ENCODE measurements around the gene SPTBN2. TPM values are rescaled to one million over a fixed set of nuclear protein-coding genes. Genes with fewer than 3 reads are reported as not detected.

Gene SPTBN2
- total RNA-seq, 1 donor from 2014 or later = 1.1 TPM

GRCh38 chr11:66708701-66709100, 20.3 kb downstream of the SPTBN2 start:
- no peak for ATAC-seq
- intact Hi-C loops (cut with micrococcal nuclease) = no loop called here
- no peak for DNase-seq

DNA sequence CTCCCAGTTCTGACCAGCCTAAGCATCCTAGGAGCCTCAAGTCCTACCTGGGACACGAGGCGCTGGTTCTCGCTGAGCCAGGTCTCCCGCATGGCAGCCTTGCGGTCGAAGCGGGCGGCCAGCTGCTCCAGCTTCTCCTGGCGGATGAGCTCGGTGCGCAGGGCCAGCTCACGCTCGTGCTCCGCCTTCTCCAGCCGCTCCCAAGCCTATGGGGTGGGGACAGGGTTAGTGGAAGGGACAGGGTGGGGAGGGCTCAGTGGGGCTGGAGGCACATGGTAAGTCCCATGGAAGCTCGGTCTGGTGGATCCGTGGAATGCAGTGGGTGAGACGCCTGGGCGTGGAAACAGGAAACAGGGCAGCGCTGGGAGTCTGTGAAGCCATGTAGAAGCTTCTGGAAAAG, 20.9 kb downstream of the SPTBN2 start:
- intact Hi-C loops (cut with micrococcal nuclease) = no loop called here

GRCh38 chr11:66707486-66707885, 21.5 kb downstream of the SPTBN2 start:
- ATAC-seq (no peak), DNase-seq (no peak)
- intact Hi-C loops (cut with micrococcal nuclease) = no loop called here

More for the DNA sequence above, 20.9 kb downstream of the SPTBN2 start:
- ATAC-seq = no peak
- DNase-seq = no peak

GRCh38 chr11:66706989-66707388, 22.0 kb downstream of the SPTBN2 start:
- DNase-seq = no peak
- ATAC-seq = no peak
- intact Hi-C loops (cut with micrococcal nuclease) = no loop called here

GRCh38 chr11:66705587-66706335, 23.3 kb downstream of the SPTBN2 start:
- intact Hi-C loops (cut with micrococcal nuclease) = no loop called here
- DNase-seq (no peak), ATAC-seq (no peak)

GRCh38 chr11:66704659-66705360, 24.2 kb downstream of the SPTBN2 start:
- DNase-seq = no peak
- intact Hi-C loops (cut with micrococcal nuclease) = no loop called here
- no peak for ATAC-seq

GRCh38 chr11:66701432-66702240, 27.4 kb downstream of the SPTBN2 start:
- DNase-seq = no peak
- ATAC-seq = no peak
- intact Hi-C loops (cut with micrococcal nuclease) = no loop called here

- ATAC-seq = no peak
- intact Hi-C loops (cut with micrococcal nuclease) = no loop called here
- no peak for DNase-seq
Measured at GRCh38 chr11:66700742-66701141, 28.3 kb downstream of the SPTBN2 start.

GRCh38 chr11:66700337-66700736, 28.7 kb downstream of the SPTBN2 start:
- ATAC-seq (no peak), DNase-seq (no peak)
- intact Hi-C loops (cut with micrococcal nuclease) = no loop called here

GRCh38 chr11:66698491-66698890, 30.5 kb downstream of the SPTBN2 start:
- ATAC-seq = no peak
- intact Hi-C loops (cut with micrococcal nuclease) = loop anchor here (5.0 kb wide), 1 partner anchor 134 kb away; no protein-coding TSS in a partner anchor
- DNase-seq = no peak

DNA sequence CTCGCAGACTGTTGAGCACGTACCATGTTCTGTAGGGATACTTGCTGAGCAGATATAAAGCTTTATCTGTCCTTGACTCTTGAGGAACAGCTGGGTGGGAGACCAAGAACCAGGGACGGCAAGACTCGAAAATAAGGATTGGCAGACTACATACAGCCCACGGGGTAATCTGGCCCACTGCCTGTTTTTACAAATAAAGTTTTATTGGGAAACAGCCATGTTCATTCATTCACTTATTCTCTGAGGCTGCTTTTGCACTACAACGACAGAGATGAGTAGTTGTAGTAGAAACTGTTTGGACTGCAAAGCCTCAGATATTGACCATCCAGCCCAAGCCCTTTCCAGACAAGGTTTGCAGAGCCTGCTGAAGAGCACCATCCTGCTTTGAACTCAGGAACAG, 31.0 kb downstream of the SPTBN2 start:
- intact Hi-C loops (cut with micrococcal nuclease) = loop anchor here (5.0 kb wide), 1 partner anchor 134 kb away; no protein-coding TSS in a partner anchor
- DNase-seq (no peak), ATAC-seq (no peak)

DNA sequence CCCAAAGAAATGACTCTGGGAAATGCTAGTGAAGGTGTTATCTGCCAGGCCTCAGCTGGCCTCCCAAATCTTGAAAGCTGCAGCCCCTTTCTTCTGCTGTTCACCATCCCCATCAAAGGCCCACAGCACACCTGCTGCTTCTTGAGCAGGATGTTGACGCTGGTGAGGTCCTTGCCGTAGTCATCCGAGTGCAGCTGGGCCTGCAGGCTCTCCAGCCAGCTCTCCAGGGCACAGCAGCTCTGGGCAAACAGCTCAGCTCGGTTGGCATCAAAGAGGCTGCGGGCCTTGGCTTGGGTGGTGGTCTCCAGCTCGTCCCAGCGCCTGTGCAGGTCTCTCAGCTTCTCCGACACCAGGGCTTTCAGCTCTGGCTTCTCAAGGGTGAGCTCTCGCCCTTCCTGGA, 32.9 kb downstream of the SPTBN2 start:
- intact Hi-C loops (cut with micrococcal nuclease) = loop anchor here (5.0 kb wide), 1 partner anchor 136 kb away; no protein-coding TSS in a partner anchor
- DNase-seq = no peak
- no peak for ATAC-seq

GRCh38 chr11:66694732-66695207, 34.2 kb downstream of the SPTBN2 start:
- intact Hi-C loops (cut with micrococcal nuclease) = loop anchor here (5.0 kb wide), 1 partner anchor 138 kb away; no protein-coding TSS in a partner anchor
- ATAC-seq (peak; percentile 89), DNase-seq (peak; percentile 88)

GRCh38 chr11:66694056-66694410, 35.0 kb downstream of the SPTBN2 start:
- DNase-seq (no peak), ATAC-seq (no peak)
- intact Hi-C loops (cut with micrococcal nuclease) = no loop called here

GRCh38 chr11:66693356-66694055, 35.5 kb downstream of the SPTBN2 start:
- intact Hi-C loops (cut with micrococcal nuclease) = no loop called here
- DNase-seq (no peak), ATAC-seq (no peak)

DNA sequence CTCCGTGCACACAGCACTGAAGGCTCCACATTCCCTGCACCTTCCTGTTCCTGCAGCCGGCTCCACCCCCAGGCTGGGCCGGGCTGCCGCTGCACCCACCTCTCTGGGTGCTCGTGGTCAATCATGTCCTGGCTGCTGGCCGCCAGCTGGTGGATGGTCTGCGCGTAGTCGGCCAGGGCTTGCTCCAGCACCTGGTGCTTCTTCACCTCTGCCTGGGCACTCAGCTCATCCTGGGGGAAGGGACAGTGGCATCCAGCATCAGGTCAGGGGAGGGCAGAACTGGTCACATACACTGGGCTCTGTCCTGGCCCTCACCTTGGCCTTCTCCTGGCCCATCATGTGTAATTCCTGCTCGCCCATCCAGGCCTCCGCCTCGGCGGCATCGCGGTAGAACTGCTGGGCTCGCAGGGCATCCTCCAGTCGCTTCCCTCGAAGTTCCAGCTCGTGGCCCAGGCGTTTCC, 36.1 kb downstream of the SPTBN2 start:
- ATAC-seq = no peak
- no peak for DNase-seq
- intact Hi-C loops (cut with micrococcal nuclease) = no loop called here

DNA sequence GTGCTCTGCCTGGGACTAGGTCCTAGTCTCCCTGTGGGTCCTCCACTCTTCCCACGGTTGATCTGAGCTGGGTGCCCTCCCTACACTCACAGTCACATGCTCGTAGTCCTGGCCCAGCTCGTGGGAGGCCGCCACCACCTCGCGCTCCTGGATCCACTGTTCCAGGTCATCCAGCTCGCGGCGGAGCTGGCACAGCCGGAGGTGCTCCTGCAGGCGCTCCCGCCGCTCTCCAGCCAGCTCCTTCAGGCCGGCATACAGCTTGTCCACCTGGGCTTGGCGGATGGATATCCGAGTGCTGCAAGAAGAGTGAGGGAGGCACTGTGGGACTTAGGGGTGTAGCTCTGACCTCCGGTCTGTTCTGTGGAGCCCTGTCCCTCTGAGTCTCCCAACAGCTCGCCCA, 36.6 kb downstream of the SPTBN2 start:
- no peak for DNase-seq
- ATAC-seq = no peak
- intact Hi-C loops (cut with micrococcal nuclease) = no loop called here

- DNase-seq = no peak
- no peak for ATAC-seq
- intact Hi-C loops (cut with micrococcal nuclease) = no loop called here
Measured at GRCh38 chr11:66691311-66691980, 37.6 kb downstream of the SPTBN2 start.
